ENCODE results near the gene ZDHHC4.
"Not testable (repeated sequence)": the region's sequence is repeated elsewhere in the genome, so short reads cannot be mapped to it uniquely, and the experiment has no call there.

The ZDHHC4 gene

DNA sequence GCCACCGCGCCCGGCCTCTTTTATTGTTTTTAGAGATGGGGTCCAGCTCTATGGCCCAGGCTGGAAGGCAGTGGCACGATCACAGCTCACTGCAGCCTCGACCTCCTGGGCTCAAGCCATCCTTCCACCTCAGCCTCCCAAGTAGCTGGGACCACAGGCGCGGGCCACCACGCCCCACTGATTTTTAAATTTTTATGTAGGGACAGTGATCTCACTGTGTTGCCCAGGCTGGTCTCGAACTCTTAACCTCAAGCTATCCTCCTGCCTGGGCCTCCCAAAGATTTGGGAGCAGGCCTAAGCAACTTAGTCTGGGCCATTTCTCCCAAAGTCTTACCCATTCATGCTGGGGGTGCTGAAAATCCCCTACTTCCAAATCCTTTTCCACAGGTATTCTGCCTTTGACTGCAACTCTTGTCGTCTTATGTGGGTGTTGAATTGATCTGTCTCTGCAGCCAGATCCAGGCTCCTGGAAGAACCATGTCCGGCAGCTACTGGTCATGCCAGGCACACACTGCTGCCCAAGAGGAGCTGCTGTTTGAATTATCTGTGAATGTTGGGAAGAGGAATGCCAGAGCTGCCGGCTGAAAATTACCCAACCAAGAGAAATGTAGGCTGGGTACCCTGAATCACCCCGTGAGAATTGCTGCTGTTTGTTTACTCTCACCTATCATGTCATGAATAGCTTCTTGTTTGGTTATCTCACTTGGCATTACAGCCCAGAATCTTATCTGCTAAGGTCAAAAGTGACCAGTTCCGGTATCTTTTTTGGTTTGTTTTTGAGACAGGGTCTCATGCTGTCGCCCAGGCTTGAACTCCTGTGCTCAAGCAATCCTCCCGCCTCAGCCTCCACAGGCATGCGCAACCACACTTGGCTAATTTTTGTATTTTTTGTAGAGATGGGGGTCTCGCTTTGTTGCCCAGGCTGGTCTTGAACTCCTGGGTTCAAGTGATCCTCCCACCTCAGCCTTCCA, 1.1 kb downstream of the ZDHHC4 start:
- DNase-seq (ENCODE audit: extremely low read depth, low read depth): no peak
- TF ChIP-seq, protein P1, sequence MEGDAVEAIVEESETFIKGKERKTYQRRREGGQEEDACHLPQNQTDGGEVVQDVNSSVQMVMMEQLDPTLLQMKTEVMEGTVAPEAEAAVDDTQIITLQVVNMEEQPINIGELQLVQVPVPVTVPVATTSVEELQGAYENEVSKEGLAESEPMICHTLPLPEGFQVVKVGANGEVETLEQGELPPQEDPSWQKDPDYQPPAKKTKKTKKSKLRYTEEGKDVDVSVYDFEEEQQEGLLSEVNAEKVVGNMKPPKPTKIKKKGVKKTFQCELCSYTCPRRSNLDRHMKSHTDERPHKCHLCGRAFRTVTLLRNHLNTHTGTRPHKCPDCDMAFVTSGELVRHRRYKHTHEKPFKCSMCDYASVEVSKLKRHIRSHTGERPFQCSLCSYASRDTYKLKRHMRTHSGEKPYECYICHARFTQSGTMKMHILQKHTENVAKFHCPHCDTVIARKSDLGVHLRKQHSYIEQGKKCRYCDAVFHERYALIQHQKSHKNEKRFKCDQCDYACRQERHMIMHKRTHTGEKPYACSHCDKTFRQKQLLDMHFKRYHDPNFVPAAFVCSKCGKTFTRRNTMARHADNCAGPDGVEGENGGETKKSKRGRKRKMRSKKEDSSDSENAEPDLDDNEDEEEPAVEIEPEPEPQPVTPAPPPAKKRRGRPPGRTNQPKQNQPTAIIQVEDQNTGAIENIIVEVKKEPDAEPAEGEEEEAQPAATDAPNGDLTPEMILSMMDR (IDR thresholded peaks at IDR 0.05; ENCODE audit: low read depth, low read length, missing control alignments): no peak
- H3K4me3 ChIP-seq (replicated peaks; ENCODE audit: low read depth, low read length): peak overlapping the region; percentile 70

DNA sequence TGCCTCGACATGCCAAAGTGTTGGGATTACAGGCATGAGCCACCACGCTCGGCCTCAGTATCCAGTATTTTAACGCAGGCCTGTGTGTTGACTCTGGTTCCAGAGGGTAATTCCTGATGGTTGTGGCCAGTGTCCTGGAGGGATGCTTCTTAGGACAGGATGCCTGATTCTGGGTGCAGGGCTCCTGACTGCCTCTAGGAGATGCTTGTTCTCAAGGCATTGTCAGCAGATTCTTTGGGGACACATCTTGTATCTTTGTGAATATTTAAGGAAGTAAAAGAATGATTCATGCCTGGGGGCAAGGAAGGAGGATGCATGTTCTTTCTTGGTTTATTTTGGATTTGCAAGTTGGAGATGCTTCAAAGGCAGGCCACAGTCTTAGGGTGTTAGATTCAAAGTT, 2.2 kb downstream of the ZDHHC4 start:
- DNase-seq (ENCODE audit: extremely low read depth, low read depth): no peak
- TF ChIP-seq, protein P1 (IDR thresholded peaks at IDR 0.05; ENCODE audit: low read depth, low read length, missing control alignments): peak; percentile 15
- no peak overlapping the region for H3K4me3 ChIP-seq (replicated peaks; ENCODE audit: low read depth, low read length)

DNA sequence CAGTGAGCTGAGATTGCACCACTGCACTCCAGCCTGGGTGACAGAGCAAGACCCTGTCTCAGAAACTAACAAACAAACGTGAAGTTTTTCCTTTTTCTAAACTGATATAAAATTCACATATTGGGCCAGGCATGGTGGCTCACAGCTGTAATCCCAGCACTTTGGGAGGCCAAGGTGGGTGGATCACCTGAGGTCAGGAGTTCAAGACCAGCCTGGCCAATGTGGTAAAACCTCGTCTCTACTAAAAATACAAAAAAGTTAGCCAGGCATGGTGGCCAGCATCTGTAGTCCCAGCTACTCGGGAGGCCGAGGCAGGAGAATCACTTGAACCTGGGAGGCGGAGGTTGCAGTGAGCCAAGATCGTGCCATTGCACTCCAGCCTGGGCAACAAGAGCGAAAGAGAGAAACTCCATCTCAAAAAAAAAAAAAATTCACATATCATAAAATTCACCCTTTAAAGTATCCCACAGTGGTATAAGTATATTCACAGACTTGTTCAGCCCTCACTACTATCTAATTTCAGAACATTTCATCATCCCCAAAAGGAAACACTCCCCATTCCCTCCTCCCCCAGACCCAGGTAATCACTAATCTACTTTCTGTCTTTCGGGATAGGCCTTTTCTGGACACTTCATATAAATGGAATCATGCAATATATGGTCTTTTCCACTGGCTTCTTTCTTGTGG, 8.6 kb downstream of the ZDHHC4 start:
- not testable (repeated sequence) for DNase-seq (ENCODE audit: extremely low read depth, low read depth); H3K4me3 ChIP-seq (replicated peaks; ENCODE audit: low read depth, low read length)

DNA sequence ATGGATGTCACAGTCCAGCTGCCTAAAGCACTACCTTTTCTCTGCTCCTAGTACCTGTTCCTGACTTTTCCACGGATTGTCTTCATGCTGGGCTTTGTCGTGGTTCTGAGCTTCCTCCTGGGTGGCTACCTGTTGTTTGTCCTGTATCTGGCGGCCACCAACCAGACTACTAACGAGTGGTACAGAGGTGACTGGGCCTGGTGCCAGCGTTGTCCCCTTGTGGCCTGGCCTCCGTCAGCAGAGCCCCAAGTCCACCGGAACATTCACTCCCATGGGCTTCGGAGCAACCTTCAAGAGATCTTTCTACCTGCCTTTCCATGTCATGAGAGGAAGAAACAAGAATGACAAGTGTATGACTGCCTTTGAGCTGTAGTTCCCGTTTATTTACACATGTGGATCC, 11.3 kb downstream of the ZDHHC4 start:
- H3K4me3 ChIP-seq (replicated peaks; ENCODE audit: low read depth, low read length): no peak overlapping the region
- no peak for DNase-seq (ENCODE audit: extremely low read depth, low read depth)
- TF ChIP-seq, protein P1 (IDR thresholded peaks at IDR 0.05; ENCODE audit: low read depth, low read length, missing control alignments): no peak

DNA sequence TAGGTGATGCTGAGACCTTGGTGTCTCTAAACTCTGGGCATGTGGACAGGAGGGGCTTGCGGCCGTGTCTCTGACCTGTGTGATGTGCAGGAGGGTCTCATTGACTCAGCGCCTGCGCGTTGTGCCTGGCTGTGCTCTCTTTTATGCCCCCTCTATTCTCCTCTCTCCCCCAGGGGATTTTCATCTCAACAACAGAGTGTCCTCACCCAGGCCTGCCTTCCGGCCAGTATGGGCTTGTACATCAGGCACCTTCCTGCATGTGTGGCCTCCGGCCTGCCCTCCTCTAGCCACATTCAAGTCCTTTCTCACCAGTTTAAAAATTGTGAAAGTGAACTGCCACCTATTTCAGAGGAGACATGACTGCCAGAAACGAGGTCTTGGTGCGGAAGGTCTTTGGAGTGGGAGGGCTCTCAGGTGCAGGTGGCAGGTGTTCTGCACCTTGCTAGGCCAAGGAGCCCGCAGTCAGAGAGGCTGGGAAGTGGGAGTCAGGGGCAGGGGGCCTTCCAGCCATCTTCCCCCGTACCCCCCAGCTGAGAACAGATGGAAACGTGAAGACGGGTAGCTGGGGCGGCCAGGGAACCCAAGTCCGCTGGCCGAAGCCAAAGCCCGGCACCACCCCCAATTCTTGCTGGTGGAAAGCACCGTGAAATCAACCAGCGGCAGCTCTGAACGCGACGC, 12.0 kb downstream of the ZDHHC4 start:
- TF ChIP-seq, protein P1 (IDR thresholded peaks at IDR 0.05; ENCODE audit: low read depth, low read length, missing control alignments): no peak
- no peak for DNase-seq (ENCODE audit: extremely low read depth, low read depth)
- no peak overlapping the region; the same call in 1 of the 2 replicates for H3K4me3 ChIP-seq (replicated peaks; ENCODE audit: low read depth, low read length)

DNA sequence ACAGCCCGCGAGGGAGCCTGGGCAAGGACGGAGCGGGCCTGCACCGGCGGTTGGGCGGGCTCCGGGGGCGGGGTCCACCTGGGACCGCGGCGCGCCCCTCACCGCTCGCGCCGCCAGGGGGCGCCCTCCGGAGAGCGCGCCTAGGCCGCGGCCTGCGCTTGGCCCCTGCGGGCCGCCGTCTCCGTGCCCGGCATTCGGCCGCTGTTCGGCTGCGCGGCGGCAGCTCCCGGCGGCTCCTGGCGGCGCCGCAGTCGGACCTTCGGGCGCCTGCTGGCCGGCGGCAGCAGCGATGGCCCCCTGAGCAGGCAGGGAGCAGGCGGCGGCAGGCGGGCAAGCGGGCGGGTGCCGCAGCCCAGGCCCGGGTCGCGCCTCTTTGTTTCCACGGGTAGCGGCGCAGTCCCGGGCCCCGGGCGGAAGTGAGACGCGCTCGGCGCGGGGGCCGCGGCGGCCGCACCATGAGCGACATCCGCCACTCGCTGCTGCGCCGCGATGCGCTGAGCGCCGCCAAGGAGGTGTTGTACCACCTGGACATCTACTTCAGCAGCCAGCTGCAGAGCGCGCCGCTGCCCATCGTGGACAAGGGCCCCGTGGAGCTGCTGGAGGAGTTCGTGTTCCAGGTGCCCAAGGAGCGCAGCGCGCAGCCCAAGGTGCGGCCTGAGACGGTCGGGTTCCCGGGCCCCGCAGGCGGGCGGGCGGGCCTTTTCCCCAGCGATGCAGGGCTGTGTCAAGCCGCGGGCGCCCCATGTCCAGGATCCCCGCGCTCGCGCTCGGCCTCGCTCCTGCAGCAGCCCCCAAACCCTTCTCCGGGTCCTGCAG, 12.8 kb downstream of the ZDHHC4 start, which contains the start of gene INTS15:
Gene INTS15 (plus strand): TSS at position 193 of the 816 bp plus-strand sequence. CDS start 263 bp downstream, at position 456.
- DNase-seq (ENCODE audit: extremely low read depth, low read depth): no peak
- peak within 1 kb of the TSS; percentile 84 for H3K4me3 ChIP-seq (replicated peaks; ENCODE audit: low read depth, low read length)
- TF ChIP-seq, protein P1 (IDR thresholded peaks at IDR 0.05; ENCODE audit: low read depth, low read length, missing control alignments): peak; percentile 12
